ENCODE measurements around the gene THRSP.
"Not testable (repeated sequence)": the region's sequence is repeated elsewhere in the genome, so short reads cannot be mapped to it uniquely, and the experiment has no call there.

THRSP gene

GRCh38 chr11:78069465-78069864 is 5.8 kb downstream of the THRSP start:
- no peak for DNase-seq

GRCh38 chr11:78070621-78071020 is 7.0 kb downstream of the THRSP start:
- no peak for DNase-seq

GRCh38 chr11:78071717-78072116 is 8.1 kb downstream of the THRSP start:
- DNase-seq, result no peak

GRCh38 chr11:78072455-78072854 is 8.8 kb downstream of the THRSP start:
- no peak for DNase-seq

- DNase-seq, result no peak
Measured at GRCh38 chr11:78074756-78075155, 11.1 kb downstream of the THRSP start.

GRCh38 chr11:78076733-78077403 is 13.2 kb downstream of the THRSP start:
- peak in 1 of 5 experiments; percentile 16 for DNase-seq

GRCh38 chr11:78077592-78077991 is 13.9 kb downstream of the THRSP start:
- not testable (repeated sequence) for DNase-seq

GRCh38 chr11:78078218-78079167 is 14.8 kb downstream of the THRSP start:
- peak in 1 of 5 experiments; percentile 35 for DNase-seq

- peak; percentile 25 to 85 (median 43) for DNase-seq
Measured at GRCh38 chr11:78079232-78080083, 15.8 kb downstream of the THRSP start, which contains the start of gene NDUFC2. NDUFC2 (minus strand) TSS chr11:78079862; CDS start chr11:78079744, 118 bp downstream.

GRCh38 chr11:78080084-78080817 is 16.6 kb downstream of the THRSP start:
- no peak for DNase-seq

- DNase-seq, result peak in 1 of 5 experiments; percentile 40
Measured at GRCh38 chr11:78080818-78081495, 17.3 kb downstream of the THRSP start.

GRCh38 chr11:78081583-78081982 is 17.9 kb downstream of the THRSP start:
- peak in 1 of 5 experiments; percentile 21 for DNase-seq

GRCh38 chr11:78082146-78082545 is 18.5 kb downstream of the THRSP start:
- no peak for DNase-seq

GRCh38 chr11:78083021-78083420 is 19.4 kb downstream of the THRSP start:
- no peak for DNase-seq

- not testable (repeated sequence) for DNase-seq
Measured at GRCh38 chr11:78084506-78084905, 20.8 kb downstream of the THRSP start.

GRCh38 chr11:78085972-78086371 is 22.3 kb downstream of the THRSP start:
- DNase-seq, result no peak

- not testable (repeated sequence) for DNase-seq
Measured at GRCh38 chr11:78086521-78087074, 22.9 kb downstream of the THRSP start.

GRCh38 chr11:78094250-78094649 is 30.6 kb downstream of the THRSP start:
- peak in 1 of 5 experiments; percentile 86 for DNase-seq

- no peak for DNase-seq
Measured at GRCh38 chr11:78097666-78098385, 34.2 kb downstream of the THRSP start.

GRCh38 chr11:78099666-78100065 is 36.0 kb downstream of the THRSP start:
- no peak for DNase-seq
